ENCODE results near the gene GTF3C4.

The GTF3C4 gene

DNA sequence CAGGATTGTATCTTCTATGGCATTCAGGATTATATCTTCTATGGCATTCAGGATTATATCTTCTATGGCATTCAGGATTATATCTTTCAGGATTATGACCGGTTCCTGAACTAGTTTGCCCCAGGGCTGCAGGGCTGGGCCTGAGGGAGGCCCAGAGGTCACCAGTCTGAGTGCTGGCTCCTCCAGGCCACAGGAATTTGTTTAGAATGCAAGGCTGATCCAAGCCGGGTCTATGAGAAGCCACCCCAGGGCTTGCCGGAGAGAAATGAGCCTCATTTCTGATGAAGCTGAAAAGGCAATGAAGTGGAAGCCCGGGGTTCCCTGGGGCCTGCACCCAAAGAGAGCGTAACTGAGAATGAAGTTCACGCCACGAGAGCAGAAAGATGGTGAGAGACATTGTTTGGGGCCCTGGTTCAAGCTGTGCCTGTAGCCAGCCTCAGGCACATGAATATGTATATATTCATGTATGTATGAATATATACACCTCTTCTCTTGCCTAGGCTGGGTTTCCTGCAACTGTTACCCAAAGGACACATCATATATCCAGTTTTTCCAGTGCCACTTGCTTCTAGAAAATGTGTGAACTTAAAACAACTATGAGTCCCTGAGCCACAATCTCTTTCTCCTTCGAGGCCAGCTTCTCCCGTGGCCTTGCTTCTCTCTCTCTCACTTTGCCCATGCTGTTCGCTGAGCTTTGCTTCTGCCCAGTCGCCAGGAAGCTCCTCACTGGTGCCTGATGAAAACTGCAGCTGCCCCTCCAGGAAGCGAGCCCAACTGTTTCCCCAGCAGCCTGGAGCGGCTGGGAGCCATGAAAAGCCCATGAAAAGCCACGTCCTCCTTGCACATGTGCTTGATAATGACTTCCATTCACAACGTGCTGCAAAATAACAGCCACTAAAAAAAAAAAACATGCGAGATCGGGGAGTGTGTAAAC is 62.3 kb downstream of the GTF3C4 start:
- no peak for DNase-seq (ENCODE audit: low spot score)

DNA sequence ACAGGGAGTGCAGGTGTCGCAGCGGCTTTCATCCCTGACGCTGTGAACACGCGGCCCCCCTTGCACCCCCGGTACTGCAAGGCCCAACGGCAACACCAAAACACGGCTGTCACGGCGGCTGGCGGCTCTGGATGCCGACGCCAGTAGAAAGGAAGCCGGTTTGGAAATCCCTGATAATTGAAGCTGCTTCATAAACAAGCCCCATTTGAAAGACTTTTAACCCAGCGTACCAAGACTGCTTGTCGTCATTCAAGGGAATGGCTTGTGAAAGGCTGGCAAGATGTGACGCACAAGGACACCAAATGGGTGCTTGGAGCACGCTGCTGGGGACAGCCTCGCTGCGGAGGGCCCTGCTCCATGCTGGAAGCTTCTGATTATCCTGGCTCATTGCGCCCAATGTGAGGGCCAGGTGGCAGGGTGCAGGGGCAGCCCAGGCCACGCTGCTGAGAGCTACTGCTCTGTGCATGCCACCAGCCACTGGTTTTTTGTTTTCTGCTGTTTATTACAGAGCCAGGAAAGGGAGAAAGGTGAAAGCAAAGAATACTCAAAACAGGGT is 63.1 kb downstream of the GTF3C4 start:
- DNase-seq (ENCODE audit: low spot score) = no peak

GRCh38 chr9:132739710-132740310 is 69.5 kb downstream of the GTF3C4 start:
- peak; percentile 44 for DNase-seq (ENCODE audit: low spot score)

DNA sequence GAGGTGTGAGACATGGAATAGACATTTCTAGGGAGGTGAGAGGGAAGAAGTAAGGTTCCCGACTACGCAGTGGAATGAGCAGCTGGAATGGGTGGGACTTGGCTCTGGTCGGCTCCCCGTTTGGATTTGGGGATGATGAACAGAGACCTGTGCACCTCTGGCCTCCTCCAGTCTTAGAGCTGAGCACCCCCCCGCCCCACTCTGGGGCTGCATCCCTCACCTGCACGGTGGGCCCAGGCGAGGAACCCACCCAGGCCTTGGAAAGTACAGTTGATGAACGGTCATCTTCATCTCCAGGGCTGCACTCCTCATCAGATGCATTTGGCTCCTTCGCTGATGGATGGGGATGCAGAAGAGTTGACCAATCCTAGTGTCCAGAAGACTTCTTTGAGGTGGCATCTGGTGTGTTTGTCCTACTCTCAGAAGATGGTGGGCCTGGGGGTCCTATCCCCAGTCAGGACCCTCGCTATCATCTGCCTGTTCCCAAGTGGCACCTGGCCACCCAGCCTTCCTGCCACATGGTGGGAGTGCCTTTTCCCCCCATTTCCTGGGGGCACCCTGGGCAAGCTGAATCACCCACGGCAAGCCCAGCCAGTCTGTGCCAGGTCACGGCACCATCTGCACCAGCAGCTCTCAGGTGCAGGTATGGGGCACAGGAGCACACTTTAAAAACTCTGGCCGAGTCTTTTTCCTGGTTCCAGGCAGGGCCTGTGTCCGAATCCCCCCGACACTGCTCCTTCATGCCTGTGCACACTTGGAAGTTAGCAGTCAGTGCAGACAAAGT is 70.5 kb downstream of the GTF3C4 start:
- peak; percentile 22 for DNase-seq (ENCODE audit: low spot score)

DNA sequence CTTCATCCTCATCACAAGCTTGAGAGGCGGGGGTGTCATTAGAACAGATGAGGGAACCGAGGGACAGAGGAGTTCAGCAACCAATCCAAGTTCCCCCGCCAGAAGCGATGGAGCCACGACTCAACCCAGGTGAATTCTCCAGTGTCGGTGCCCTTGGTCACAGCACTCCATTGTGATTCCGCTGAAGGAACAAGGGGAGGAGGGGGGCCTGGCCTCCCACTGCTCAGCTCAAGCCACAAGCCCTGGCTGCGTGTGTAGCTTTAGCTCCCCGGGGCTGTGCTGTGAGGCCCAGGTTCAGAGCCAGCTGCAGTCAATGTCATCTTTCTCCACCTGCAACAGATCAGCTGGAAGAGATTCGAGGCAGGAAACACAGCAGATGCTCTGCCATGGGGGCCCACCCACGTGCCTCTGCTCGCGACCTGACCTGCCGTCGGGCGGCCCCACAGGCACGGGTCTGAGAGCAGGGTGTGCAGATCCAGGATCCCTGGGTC is 72.6 kb downstream of the GTF3C4 start:
- peak; percentile 67 for DNase-seq (ENCODE audit: low spot score)

GRCh38 chr9:132743931-132744479 is 73.7 kb downstream of the GTF3C4 start:
- DNase-seq (ENCODE audit: low spot score) = peak; percentile 55
